HG03439 (cell line): ENCODE results near the gene EIF2AK3.
"Not testable (repeated sequence)": the region's sequence is repeated elsewhere in the genome, so short reads cannot be mapped to it uniquely, and the experiment has no call there.

Experiments used
- ATAC-seq: cut with Tn5 transposase; IDR thresholded peaks from one replicate; pipeline ENCODE4 v1.9.1; 2021; ENCODE audit warnings: mild to moderate bottlenecking, moderate library complexity; ENCODE audit not compliant: unreplicated experiment

Gene EIF2AK3

GRCh38 chr2:88637464-88637863 lies 10.2 kb upstream of the EIF2AK3 start:
- no peak for ATAC-seq

DNA sequence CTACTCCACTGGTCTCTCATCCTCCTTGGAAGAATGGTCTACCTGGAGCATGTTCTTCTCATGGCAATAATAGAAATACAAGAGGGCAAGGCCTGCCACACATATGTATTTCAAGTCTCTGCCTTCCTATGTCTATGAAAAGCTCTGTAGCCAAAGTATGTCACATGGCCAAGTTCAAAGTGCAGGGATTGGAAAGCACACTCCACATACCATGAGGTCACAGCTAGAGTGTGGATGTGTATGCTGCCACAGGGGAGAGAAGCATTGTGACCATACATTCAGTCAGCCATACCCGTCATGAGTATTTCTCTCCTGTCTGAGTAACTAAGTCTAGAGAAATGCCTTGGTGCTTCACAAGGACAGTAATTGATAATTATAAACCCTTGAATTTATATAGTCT lies 8.8 kb upstream of the EIF2AK3 start:
- ATAC-seq: no peak

- ATAC-seq: no peak
Observed at GRCh38 chr2:88632569-88632968, 5.3 kb upstream of the EIF2AK3 start.

DNA sequence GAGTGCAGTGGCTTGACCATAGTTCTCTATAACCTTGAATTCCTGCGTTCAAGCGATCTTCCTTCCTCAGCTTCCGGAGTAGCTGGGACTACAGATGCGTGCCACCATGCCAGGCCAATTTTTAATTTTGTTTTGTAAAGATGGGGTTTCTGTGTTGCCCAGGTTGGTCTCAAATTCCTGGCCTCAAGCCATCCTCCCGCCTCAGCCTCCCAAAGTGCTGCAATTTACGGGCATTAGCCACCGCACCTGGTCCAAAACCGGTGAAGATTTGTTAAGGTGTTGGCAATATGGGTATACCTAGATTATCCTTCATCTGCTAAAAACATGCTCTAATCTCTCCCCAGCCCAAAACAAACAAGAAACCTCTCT lies 1.3 kb upstream of the EIF2AK3 start:
- ATAC-seq: no peak

DNA sequence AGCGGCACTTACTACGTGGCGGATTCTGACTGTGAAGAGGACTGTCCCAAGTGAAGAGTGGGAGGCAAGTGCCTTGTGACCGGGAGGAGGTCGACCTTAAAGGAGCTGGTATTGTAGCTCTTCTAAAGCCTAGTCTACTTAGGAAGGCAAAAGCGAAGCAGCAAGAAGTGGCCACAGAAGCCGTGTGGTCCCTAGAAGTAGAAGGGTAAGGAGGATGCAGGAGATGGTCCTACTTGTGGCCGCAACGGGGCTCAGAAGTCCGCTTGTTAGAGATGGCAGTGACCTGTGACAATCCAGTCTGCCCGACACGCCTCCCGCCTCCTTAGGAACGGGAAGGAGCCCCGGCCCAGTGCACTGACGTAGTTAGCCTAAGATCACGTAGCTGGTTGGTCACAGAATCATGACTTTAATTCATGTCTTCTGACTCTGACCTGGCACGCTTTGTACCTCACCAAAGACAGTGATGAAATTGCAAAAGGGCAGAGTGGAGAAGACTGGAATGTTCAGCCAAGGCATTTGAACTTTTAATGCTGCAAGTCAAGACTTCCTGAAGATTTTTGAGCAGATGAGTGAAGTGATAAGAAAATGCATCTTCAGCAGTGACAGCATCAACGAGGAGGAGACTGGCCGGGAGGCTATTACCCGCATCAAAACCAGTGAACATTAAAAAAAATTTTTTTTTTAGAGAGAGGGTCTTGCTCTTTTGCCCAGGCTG lies 749 bp upstream of the EIF2AK3 start:
- ATAC-seq: peak; percentile 45

DNA sequence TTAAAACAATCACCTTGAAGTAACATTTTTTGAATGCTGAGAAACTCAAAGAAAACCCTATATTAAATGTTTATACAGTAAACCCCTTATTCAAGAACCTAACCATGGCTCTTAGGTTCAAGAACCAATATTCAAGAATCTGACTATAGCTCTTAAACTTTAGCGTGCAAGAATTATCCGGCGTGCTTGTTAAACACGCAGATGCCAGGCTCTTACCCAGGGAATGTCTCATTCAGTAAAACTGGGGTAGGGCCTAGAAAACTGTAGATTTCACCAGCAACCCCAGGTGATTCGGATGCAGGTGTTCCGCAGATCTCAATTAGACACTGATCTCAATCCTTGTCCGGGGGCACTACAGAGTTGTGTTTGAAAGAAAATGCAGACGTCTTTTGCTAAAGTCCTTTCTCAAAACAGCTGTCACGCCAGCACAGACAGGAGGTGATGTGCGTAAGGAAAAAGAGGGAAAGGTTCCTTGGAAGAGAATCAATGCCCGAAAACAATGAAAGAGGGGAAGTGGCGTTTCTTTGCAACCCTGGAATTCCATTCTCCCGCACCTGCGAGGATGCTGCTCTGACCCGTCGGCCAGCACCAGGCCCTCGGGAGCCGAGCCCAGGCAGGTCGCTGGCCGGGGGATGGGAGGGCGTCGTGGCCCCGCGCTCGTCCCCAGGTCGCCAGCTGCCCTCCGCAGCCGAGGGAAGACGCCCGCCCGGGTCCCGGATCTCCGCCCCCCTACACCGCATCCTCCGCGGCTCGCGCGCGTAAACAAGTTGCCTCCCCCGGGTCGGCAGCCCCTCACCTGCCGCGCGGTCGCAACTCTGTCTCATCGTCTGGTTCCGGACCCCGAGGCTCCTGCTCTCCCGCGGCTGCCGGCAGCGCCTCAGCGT lies 851 bp downstream of the EIF2AK3 start:
- ATAC-seq: peak; percentile 4

- no peak for ATAC-seq
Observed at GRCh38 chr2:88624477-88624876, 2.8 kb downstream of the EIF2AK3 start.

DNA sequence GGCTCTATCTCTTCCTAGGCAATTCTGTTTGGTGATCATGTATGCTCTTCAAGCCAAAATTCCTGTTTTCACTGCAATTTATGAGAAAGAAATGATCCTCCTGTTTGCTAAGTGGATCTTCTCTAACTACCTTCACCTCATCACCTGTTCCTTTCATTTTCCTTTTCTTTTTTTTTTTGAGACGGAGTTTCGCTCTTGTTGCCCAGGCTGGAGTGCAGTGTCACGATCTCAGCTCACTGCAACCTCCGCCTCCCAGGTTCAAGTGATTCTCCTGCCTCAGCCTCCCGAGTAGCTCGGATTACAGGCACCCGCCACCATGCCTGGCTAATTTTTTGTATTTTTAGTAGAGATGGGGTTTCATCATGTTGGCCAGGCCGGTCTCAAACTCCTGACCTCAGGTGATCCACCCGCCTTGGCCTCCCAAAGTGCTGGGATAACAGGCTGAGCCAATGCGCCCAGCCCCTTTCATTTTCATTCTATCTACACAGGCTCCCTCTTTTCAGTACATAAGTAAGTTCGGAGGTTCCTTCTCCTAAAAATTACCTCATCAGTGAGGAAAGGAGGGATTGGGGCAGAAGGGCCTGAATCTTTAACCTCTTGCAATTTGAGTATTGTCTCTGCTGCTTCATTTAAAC lies 3.3 kb downstream of the EIF2AK3 start:
- not testable (repeated sequence) for ATAC-seq

GRCh38 chr2:88622307-88622706 lies 5.0 kb downstream of the EIF2AK3 start:
- no peak for ATAC-seq

GRCh38 chr2:88621432-88621831 lies 5.8 kb downstream of the EIF2AK3 start:
- no peak for ATAC-seq

- no peak for ATAC-seq
Observed at GRCh38 chr2:88620015-88620414, 7.2 kb downstream of the EIF2AK3 start.

GRCh38 chr2:88615822-88616221 lies 11.4 kb downstream of the EIF2AK3 start:
- ATAC-seq: peak; percentile 50

- peak; percentile 43 for ATAC-seq
Observed at GRCh38 chr2:88614497-88615157, 12.6 kb downstream of the EIF2AK3 start.

DNA sequence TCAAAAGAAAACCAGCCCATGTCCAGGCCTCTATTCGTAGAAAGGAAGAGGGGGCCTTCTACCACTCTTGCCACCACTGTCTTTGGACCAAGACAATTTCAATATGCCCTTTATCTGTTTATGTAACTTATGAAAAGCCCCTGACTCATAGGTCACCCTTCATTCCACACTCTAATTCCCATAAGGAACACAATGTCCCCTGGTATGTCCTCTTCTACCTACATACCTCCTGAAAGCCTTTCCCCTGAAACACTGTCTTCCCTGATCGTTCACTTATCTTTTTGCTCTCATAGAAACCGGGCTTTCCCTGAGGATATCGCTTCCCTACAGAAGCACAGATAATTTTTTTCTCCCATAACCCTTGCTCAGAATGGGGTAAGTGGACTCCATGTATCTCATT lies 13.3 kb downstream of the EIF2AK3 start:
- no peak for ATAC-seq

DNA sequence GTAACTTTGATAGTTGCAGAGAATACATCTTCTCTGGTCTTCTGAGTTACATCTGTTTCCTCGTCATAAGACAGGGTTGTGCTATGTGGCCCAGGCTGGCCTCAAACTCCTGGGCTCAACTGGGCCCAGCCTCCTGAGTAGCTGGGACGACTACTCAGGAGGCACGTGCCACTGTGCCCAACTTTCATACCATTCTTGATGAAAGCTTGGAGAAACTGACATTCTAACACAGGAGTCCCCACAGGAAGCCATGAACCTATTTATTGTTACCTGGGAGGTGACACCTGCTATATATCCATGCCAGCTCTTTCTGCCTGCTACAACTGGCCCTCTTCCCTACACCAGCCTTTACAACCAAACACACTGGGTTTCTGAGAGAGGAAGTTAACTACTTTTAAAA lies 19.1 kb downstream of the EIF2AK3 start:
- ATAC-seq: no peak

DNA sequence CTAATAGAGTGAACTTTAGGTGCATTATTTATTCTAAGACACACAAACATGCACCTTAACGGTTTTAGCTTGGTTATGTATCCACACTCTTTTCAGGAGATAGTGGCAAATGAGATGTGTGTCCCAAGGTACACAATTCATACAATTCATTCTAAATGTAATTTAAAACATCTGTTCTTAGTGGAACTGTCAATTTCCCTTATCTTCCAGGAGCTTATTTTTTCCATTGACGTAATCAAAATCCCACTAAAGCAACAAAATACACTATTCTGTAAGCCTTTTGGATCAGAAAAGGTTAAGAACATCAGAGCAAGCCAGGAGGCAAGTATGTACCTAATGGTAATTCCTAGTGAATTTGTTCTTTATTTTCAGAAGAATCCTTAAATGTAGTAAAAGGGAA lies 19.8 kb downstream of the EIF2AK3 start:
- no peak for ATAC-seq

DNA sequence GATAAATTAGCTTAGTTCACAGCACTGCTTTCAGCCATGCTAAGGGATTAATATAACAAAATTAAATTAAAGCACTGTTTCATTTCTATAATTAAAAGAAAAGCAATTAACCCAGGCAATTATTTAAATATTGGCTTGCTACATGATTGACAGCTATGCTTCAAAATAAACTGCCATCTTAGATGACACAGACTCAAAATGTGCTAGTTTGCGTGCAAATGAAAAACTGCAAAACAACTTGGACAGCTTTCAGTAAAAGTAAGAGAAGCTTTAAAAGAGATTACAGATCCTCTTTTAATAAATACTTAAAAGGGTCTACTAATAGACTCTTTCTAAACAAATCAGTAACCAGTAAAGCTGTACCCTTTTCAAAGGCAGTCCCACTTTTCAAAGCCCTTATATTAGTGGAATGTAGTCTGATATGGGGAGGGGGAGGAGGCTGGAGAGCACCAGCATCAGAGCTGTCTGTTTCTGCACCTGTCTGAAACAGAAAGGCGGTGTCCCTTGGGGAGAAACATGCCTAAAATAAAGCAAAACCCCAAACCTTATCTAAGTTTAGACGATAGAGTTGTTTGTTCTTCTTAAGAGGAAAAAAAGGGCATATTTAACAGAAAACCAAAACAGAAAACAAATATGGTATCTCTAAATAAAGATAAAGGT lies 20.8 kb downstream of the EIF2AK3 start:
- ATAC-seq: peak; percentile 75

DNA sequence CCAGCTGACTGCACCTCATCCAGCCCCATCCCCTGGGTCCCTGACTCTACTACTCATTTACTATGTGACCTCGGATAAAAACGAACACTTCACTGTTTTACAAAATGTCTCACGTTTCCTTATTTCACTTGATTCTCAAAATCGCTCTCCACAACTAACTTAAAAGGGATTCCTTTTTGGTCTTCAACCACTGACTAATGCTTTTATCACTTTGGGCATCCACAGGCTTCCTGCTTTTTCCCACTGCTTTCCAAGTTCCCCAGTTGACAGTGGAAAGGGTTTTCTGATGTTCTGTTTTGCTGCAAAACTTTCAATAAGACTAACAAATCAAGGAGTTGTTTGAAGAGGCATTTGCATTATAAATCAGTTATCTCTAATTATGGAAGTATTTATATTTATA lies 24.1 kb downstream of the EIF2AK3 start:
- ATAC-seq: no peak

DNA sequence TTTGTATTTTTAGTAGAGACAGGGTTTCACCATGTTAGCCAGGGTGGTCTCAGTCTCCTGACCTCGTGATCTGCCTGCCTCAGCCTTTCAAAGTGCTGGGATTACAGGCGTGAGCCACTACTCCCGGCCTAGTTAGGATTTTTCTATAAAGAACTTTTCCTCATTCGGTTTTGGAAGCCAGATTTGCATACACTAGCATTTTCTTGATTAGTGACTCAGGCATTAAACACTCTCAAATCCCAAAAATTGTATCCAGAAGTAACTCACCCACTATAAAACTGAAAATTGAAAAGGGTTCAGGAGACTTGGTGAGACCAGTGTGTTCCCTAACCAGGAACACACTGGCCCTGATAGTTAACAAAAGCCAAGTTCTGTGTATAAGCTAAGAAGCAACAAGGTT lies 25.2 kb downstream of the EIF2AK3 start:
- ATAC-seq: no peak

GRCh38 chr2:88601286-88601685 lies 26.0 kb downstream of the EIF2AK3 start:
- no peak for ATAC-seq

GRCh38 chr2:88600038-88600465 lies 27.2 kb downstream of the EIF2AK3 start:
- peak; percentile 98 for ATAC-seq
